Measurements from ENCODE around the gene DYRK4.

Gene DYRK4

DNA sequence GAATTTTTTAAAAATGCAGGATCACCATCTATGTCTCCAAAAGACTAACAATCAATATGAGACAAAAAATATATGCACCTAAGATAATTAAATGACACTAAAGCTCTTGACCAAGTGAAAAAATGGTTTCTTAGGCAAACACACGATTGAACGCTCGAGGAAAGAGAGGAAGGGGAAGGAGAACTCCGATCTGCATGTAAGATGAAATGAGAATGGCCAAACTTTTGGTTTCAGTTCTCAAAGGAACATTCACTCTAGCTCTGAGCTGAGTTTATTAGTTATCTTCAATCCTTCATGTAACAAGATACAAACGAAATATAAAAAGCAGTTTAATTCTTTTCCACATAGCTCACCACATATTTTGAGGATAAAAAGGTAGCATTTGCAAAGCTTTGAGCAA lies 2.8 kb downstream of the DYRK4 start:
- TF ChIP-seq, protein P1, sequence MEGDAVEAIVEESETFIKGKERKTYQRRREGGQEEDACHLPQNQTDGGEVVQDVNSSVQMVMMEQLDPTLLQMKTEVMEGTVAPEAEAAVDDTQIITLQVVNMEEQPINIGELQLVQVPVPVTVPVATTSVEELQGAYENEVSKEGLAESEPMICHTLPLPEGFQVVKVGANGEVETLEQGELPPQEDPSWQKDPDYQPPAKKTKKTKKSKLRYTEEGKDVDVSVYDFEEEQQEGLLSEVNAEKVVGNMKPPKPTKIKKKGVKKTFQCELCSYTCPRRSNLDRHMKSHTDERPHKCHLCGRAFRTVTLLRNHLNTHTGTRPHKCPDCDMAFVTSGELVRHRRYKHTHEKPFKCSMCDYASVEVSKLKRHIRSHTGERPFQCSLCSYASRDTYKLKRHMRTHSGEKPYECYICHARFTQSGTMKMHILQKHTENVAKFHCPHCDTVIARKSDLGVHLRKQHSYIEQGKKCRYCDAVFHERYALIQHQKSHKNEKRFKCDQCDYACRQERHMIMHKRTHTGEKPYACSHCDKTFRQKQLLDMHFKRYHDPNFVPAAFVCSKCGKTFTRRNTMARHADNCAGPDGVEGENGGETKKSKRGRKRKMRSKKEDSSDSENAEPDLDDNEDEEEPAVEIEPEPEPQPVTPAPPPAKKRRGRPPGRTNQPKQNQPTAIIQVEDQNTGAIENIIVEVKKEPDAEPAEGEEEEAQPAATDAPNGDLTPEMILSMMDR (IDR thresholded peaks at IDR 0.05; ENCODE audit: insufficient read depth, low read depth, low read length, missing control alignments) = no peak
- no peak overlapping the region for H3K4me3 ChIP-seq (ENCODE audit: low read length)

DNA sequence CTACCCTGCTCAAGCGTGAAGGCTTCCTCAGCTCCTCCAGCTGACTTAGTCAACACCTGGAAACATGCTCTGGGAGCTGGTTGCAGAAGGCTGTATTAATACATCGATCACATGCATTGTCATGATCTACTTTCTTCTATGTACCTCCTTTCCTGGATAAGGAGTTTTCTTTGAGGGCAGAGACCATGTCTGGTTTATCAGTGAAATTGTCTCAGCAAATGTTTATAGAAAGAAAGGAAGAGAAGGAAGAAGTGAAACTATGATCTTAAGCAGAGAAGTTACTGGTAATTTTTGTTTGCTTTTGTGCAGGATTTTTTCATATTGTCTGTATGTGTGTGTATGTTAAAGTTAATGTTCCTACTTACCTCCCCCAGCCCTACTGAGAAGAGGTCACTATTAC lies 4.5 kb downstream of the DYRK4 start:
- H3K4me3 ChIP-seq (ENCODE audit: low read length) = no peak overlapping the region
- TF ChIP-seq, protein P1 (IDR thresholded peaks at IDR 0.05; ENCODE audit: insufficient read depth, low read depth, low read length, missing control alignments) = no peak
- no peak for DNase-seq (ENCODE audit: low read depth)

More for the DNA sequence above, 2.8 kb downstream of the DYRK4 start:
- no peak for DNase-seq (ENCODE audit: low read depth)

DNA sequence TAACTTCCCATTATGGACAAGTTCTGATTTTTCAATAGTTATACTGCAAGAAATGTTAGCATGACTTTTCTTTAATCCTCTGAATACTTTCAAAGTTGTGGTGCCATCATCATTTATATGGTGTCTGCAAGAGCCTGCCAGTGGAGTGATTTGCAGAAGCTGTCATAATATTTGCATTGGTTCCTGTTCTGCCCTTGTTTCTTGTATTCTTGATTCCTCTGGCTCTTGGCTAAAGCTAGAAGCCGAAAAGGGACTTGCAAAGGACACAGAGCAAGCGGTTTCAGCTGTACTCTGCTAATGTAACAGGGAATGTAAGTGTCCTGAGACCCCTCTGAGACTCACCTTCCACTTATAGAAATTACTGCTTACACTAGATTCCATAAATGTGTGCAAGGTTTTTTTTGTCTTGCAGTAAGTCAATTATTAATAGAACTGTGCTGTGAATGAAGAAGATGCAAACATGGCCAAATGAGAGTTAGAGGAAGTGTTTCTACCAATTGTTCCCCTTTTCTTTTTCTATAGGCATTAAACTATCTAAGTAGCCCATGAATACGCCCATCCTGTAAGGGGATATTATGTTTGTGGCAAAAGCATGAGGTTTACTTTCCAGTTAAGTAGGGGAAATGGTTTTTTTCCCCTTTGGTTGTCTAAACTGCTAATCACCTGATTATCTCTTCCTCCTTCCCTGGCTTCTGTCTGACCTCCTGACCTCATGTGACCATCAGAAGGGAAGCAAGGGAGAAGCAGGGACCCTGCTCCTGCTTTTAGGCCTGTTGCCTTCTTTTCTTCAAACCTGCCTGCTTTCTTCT lies 5.3 kb downstream of the DYRK4 start:
- DNase-seq (ENCODE audit: low read depth) = no peak
- no peak overlapping the region for H3K4me3 ChIP-seq (ENCODE audit: low read length)
- TF ChIP-seq, protein P1 (IDR thresholded peaks at IDR 0.05; ENCODE audit: insufficient read depth, low read depth, low read length, missing control alignments) = no peak

DNA sequence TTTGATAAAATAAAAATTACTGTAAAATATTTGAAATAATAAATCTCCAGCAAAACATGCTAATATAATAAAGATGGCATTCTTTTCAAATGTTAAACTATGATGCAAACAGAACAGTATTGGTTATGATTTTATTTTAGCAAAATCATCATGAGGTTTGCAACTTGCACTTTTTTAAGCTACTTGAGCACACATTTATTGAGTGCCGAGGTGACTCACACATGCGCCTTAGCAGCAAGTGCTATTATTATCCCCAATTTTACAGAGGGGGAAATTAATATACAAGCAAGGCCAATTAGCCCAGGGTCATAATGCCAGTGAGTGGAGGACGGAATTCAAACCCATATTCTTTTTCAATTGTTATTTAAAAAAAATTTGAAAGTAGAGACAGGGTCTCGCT lies 7.3 kb downstream of the DYRK4 start:
- TF ChIP-seq, protein P1 (IDR thresholded peaks at IDR 0.05; ENCODE audit: insufficient read depth, low read depth, low read length, missing control alignments) = no peak
- no peak for DNase-seq (ENCODE audit: low read depth)
- no peak overlapping the region for H3K4me3 ChIP-seq (ENCODE audit: low read length)

DNA sequence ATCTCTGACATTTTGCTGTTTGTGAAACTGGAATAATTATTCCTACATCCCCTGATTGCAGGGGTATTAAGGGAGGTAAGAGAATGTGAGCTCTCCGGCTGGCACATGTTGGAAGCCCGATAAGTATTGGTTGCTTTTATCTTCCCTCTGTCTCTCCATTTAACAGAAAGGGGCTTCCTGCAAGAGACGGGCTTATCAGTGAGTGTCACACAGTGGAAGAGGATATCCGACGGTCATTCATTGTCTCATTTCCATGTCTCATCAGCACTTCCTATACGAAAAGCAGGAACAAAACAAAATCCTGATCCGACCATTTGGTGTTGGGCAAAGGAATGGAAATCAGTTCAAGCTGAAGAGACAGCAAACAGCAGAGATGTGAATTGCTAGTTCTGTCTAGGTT lies 10.7 kb downstream of the DYRK4 start:
- H3K4me3 ChIP-seq (ENCODE audit: low read length) = no peak overlapping the region
- no peak for DNase-seq (ENCODE audit: low read depth)
- TF ChIP-seq, protein P1 (IDR thresholded peaks at IDR 0.05; ENCODE audit: insufficient read depth, low read depth, low read length, missing control alignments) = no peak

DNA sequence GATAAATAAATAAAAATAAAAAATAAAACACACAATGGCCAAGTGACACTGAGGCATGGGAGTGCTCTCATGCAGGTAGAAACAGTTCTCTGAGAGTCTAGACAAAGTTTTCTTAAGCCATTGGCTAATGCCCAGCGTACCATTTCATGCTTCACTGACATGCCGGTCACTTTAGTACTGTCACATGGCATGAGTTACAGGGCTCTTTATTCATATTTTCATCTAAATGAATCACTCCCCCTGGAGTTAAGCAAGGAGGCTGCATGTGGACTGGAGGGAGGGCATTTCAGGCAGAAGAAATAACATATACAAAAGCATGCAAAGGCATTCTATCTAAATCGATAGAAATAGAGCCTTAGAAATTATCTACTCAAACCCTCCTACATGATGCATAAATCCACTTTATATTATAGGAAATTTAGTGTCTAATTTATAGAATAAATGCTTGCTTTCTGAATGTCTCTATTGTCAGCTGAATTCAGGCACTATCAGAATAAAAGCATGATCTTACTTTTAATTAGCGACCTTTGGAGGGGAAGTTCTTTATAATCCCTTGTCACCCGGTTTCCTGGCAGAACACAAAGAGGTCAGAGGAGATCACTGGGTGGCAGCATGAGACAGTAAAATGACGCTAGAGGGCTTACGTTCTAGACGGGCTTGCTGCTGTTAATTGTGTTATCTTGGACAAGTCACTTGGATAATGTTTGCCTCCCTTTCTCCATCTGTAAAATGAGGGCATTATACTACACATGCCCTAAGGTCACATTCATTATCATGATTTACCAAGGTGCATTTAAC lies 17.5 kb downstream of the DYRK4 start:
- peak; percentile 29 for DNase-seq (ENCODE audit: low read depth)

More for the DNA sequence above, 17.5 kb downstream of the DYRK4 start:
- no peak overlapping the region for H3K4me3 ChIP-seq (ENCODE audit: low read length)
- TF ChIP-seq, protein P1 (IDR thresholded peaks at IDR 0.05; ENCODE audit: insufficient read depth, low read depth, low read length, missing control alignments) = no peak
